GM21390 (cell line): ENCODE results near the gene PLD1.

ENCODE experiments used
- ATAC-seq: cut with Tn5 transposase; IDR thresholded peaks from one replicate; pipeline ENCODE4 v1.9.1; 2021; ENCODE audit not compliant: unreplicated experiment

PLD1 gene

DNA sequence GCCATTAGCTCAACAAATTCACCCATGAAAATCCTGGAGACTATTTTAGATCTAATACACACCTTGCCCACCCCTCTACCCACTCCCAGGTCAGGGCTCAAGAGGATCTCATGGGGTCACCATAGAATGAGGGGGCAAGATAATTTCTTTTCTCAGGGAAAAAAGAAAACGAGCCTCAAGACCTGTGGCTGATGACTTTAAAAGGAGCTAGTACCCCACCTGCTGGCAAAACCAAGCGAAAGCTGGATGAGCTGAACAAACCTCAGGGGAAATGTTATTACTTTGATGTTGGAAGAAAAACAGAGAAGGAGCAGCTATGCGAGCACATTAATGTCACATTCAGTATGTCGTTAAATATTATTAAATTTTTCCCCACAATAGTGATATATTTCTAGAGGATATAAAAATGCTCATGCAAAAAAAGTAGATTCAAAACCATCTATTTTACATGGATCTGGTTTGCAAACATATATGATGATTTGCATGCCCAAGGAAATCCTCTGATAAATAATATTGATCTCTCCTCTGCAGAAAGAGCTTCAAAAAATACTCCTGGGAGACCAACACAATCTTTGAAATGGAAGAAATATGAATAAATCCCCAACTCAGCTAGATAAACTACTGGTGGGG, 37.7 kb downstream of the PLD1 start:
- no peak for ATAC-seq

DNA sequence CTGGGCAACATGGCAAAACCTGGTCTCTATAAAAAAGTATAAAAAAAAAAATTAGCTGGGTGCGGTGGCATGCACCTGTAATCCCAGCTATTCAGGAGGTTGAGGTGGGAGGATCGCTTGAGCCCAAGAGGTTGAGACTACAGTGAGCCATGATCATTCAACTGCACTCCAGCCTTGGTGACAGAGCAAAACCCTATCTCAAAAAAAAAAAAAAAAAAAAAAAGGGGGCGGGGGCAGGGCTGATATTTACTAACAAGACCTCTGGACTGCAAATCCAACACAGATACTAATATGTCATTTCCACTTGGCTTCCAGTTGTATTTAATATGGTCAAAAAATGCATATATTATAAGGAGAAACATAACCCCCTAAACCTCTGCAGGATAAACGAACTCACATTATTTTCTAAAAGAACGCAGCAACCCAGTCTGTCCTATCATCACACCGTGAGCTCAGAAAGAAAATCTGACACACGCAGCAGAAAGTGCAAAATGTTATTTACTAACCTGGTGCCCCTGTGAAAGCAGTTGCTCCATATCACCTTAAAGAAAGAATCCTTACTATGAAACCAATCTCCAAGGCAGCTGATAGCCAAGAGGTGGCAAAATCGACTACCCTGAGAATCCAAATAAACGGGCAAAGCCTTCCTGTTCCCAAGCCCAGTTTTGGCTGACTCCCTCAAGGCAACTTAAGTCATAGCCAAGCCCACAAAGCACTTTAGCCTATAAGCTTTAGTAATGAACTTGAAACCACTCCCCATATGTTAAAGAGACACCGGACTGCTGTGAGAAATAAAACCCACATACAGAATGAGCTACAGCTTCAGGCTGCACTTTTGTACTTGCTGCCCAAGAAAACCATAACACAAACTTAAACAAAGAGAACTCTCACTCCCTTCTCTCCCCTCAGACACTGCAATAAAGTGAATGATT, 39.3 kb downstream of the PLD1 start:
- ATAC-seq: no peak

DNA sequence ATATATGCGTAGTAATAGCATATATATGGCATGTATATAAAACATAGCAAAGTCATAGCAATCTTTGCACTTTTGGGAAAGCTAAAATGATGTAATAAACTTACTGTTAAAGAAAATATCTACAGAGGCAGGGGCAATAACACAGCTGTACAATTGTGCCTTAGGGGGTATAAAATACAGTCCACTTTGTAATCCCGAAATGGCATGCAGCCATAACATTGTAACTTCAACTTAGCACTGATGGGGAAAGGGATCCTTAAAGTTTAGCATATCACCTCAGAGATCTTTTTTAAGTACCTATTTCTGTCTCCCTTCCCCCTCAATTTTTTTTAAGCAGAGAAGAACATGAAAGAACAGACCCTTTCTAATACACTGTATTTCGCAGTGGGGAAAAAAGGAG, 40.8 kb downstream of the PLD1 start:
- no peak for ATAC-seq

DNA sequence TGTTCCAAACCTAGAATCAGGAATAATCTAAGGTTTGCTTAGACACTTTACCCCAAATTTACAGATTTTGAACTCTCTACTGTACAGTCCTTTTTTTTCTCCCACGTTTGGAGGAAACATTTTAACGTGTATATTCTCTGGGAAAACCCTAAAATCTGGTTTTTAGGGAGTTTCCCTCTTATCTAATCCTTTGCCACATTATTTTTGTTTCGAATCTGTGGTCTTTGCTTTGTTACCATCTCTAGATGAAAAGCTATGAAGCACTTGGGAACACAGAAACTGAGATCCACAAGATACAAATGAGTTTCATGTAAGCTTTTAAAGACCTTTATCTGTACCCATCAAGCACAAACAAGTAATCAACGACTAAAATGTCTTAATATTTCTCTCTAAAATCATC, 41.3 kb downstream of the PLD1 start:
- ATAC-seq: no peak

DNA sequence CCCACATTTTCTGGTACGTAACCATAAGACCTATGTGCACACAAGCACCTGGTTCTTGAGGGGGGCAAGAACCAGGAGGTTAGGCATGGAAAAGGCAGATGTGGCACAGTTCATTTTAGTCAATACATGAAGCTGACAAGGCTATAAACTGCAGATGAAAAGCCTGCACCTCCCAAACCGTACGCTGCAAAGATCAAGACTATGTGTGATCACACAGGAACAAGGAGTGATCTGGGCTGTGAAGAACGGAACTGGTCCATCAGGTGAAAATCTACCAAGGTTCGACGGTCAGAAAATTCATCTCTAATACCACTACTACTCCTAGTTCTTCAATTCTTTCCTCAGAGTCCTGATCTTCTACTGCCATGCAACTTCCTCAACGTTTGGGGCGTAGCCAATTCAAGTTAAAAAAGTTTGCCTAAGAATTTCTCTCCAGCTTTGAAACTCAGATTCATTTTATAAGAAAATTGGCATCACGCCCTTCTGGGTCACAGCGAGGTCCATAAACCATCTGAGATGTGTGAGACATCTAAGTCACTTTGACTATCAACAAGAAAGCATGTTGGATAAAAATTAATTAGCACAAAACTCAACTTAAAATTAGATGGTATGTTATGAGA, 41.9 kb downstream of the PLD1 start:
- no peak for ATAC-seq

DNA sequence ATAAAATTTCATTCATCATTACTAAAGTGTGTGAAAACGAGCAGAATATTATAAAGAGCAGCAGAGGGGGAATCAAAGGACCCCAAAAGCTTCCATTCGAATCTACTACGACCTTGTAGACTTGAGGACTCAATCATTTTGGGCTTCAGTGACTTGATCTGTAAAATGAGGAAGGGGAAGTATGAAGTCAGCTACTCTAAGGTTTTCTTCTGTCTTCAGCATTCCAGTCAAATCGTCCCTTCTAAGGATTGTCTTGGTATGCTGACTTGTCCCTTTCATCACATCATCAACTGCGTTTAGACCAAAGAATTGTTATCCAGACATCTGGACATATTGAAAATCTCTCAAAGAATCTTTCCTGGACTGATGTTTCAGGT, 44.8 kb downstream of the PLD1 start:
- ATAC-seq: no peak

DNA sequence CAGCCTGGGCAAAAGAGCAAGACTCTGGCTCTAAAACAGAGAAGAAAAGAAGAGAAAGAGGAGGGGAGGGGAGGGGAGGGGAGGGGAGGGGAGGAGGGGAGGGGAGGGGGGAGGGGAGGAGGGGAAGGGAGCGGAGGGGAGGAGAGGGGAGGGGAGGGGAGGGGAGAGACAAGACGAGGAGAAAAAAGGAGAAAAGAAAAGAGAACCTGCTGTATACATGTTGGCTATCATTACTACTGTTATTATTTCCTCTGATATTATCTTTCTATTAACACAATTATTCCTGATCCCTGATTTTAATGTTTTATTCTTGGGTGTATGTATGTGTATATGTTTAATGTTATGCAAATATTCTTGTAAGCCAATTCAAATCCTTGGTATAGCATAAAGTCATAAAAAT, 46.9 kb downstream of the PLD1 start:
- no peak for ATAC-seq

DNA sequence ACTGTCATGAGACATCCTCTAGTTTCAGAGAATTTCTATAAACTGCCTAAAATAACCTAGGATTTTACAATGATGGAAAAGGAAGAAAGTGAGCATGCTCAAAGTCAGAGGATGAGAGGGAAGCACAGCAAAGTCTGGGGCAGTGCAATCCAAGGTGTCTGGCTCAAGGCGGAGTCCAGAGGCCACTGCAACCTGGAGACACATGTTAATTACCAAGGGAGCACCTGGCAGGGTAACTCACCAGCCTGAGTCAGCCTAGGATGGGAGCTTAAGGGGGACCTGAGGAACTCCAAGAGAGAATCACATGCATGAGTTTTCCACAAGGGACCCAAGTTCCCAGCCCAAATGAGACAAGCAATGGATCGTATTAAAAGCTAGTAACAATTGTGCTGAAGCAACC, 49.8 kb downstream of the PLD1 start:
- no peak for ATAC-seq

DNA sequence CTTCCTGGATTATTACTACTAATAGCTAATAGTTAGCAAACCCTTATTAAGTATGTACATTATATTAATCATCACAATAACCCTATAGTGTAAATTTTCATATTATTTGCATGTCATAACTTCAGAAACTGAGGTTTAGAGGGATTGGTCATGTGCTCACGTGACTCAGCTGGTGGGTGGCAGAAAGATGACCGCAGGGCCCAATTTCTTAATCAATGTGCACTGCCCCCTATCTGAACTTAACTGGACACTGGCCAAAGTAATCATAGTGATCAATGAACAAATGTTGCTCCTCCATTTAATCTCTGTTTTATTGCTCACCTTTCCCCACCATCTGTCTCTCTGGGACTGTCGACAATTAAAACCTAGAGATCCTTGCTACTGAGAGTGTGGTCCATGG, 52.2 kb downstream of the PLD1 start:
- no peak for ATAC-seq

DNA sequence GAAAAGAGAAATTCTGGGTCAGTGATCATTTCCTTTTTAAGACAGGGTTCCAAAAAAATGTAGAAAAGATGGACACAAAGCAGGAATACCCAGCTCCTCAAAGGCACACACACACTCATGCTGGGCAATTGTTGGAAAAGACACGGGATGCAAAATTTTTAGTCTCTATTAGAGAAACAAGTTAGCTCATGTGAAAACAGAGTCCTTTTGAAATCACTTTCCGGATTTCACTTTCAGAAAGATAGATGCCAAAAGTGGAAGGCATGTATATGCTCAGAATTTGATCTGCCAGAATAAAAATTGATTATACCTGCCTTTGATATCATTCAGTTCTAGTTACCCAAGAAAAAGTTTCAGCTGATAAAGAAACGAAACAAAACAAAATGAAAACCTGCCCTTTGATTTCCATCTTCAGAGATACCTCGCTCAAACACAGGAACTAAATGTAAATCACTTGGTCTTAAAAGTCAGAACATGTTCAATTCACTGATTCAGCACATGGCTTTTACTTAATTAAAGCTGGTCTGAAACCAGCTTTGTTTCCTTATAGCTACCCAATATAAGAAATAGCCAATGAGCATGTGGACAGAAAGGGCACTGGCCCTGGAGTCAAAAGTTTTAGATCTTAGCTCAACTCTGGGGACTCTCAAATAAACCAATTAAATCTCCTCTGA, 52.8 kb downstream of the PLD1 start:
- ATAC-seq: no peak

DNA sequence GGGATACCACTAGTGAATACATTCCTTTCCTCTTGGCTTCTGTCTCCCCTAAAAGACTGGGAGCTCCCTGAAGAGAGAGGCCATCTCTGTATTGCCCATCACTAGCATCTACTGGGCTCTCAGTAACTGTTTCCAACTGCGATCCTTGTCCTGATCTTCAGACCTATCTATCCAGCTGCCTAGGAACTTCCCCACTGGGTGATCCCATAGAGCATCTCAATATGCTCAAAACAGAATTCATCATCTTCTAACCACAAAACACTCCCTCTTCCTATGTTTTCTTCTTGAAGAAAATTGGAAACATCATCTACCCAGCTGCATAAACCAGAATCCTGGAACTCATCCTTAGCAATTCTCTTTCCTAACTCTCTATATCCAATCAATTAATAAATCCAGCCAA, 54.6 kb downstream of the PLD1 start:
- no peak for ATAC-seq

DNA sequence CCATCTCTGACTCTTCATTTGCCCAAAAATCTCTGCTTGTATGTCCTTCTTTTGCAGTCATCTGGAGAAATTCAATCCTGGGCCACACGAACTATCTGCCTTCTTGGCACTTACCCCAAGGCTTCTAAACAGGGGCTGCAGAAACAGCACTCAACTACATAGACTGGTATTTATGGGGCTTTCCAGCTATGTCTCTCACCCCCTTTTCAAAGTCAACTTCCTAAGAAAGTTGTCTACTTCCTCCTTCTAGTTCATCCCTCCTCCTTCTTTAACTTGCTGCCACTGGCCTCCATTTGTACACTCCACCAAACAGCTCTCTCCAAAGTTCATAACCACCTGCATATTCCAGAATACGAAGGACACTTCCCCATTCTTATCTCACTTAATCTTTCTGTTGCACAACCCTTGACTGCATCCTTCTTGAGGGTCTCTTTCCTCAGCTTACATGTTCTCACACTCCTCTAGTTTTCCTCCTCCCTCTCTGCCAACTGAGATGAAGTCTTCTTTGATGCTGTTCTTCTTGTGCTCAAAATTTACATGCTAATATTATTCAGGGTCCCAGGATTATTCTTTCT, 55.2 kb downstream of the PLD1 start:
- no peak for ATAC-seq

DNA sequence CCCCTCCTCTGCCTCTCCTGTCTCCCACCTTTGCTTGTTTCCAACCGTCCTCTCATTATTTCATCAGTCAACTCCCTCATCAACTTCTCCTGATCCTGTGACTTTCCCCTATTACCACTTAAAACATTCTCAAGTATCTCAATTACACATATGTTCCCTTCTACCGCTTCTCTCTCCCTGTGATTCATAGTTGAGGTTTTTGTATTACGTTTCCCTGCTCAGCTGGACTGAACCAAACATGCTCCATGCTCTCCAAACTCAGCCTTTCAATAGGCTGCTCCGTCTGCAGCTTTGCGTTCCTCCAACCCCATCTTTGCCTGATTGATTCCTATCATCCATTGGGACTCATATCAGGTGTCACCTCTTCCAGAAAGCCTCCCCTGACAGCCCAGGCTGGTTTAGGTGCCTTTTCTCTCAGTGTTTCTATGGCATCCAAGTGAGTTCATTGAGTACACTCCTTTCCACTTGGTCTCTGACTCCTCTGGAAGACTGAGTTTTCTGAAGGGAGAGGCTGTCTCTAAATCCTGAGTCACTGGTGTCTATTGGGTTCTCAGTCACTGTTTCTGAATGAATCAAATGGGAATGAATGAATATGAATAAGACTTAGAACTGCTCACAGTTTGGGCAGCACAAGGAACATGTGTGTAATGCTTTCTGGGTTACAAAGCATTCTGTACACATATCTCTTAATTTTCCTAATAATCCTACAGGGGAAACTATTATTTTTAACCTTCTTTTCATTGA, 56.4 kb downstream of the PLD1 start:
- ATAC-seq: no peak

DNA sequence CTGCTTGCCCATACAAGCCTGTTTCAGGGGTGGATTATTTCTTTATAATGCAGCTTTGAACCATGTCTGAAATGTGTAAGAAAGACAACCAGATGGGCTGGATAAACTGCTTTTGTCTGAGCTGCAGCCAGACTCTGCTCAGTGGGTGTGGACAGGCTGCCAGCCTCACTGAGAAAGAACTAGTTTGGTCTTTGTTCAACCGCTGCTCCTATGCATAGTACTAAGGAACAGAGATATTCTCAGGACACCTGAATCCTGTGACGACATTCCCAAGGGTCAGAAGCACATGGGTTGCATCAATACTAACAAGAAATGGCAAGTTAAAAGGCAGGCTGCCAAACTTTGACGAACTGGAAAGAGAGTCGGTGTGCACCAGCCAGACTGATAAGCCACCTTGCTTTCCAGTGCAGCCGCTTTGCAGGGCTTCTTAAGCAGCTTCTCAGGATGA, 57.2 kb downstream of the PLD1 start:
- ATAC-seq: no peak

DNA sequence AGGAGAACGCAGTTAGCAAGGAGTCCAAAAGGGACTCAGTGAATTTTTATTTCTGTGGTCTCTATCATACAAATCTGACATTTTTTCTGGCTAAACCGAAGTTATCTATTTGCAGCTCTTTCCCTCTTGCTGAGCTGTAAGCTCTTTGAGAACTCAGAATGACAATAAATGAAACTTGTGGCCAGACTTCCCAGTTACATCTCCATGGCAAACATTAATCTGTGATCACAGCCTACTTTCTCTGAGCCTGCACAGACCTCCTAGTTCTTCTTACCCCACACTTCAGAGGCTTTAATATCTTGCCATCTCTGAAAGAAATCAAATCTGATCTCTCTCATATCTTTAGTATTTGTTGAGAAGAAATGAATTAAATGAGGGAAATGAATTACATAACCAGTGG, 58.0 kb downstream of the PLD1 start:
- no peak for ATAC-seq

DNA sequence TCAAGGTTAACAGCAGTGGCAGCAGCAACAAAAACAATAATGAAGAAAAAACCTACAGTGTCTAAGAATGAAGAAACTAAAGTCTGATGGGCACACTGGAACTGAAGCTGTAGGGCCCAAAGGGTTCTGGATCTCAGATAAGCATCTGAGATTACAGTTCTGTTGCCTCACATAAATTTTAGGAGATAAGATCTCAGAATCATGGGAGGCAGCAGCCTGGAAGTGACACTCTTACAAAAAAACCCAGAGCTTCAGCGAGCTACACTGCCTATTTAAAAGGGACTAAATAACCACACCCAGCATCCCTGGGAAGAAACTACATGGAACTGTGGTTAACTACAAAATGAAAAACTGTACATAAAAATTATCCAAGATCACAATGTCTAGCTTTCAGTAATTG, 61.2 kb downstream of the PLD1 start:
- ATAC-seq: no peak

DNA sequence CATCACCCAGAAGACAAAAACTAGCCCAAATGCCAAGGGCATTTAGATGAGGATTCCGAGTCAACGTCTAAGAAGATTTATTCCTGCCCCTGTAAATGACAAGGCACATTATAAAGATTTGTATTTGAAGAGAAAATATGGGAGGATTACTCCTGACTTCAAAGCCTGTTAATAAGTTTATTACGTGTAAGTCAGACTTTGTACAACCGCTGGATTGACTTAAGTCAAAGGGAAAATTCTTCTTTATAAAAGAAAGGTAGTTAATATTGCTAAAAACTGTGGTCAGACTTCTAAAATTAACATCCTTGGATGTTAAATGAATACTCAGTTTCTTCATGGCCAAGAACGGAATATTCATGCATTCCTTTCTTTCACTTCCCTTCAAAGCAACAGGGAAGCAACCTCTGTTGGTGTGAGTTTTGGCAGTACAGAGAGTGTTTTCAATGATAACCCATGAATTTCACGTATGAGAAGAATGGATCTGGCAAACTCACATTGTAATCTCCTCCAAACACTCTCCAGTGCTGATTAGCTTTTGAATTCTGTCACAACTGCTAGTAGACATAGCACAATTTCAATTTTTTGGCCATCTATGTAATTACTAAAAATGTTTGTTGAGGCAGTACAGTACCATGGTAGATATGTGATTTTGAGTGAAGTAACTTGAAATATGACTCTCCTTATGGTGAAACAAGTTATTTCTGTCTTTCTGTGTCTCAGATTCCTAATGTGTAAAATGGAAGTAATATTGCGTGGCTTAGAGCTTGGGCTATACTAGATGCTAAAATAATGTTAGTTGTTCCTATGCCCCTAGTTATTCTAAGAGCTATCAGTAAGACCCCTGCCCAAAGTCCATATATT, 62.0 kb downstream of the PLD1 start:
- ATAC-seq: no peak

DNA sequence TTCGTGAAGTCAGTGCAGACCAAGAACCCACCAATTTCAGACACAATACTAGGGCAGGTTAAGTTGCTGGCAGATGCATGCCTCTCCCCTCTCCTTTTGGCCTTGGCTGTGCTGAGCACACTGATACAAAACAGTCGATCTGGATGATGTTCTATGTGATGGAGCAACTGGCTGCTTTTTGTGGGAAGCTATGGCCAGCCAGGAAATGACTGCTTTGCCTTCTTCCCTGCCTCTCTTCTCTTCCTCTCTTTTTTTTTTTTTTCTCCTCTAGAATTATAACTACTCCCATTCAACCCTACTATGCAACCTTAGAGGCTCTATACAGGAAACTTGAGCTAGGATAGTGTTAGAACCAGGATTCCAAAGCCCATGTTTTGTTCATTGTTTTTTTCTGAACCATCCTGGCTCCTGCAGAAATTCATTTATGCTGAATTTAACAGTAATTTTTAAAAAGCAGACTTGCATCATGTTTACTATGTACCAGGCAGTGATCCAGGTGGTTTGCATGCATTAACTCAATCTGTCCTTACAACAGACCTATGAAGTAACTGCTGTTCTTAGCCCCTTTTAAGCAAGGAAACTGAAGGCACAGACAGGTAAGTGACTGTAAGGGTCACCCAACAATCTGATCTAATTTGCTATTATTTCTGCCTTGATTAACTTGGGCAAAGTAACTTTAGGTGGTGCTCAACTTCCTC, 62.9 kb downstream of the PLD1 start:
- ATAC-seq: no peak
